Upper lobe of left lung (tissue), 6 donors: Measurements from ENCODE around the gene SUSD5. TPM values are rescaled to one million over a fixed set of nuclear protein-coding genes. Genes with fewer than 3 reads are reported as not detected.

Experiments
- ATAC-seq, 2 donors: fragments of 200-7000 bp; cut with Tn5 transposase; one replicate each; pipeline ENCODE4 v1.9.1; 2022; ENCODE audit warnings: mild to moderate bottlenecking in 2 of 2, moderate library complexity in 2 of 2; ENCODE audit not compliant: low FRiP score in 2 of 2
- DNase-seq, 2 donors: peaks; one replicate each; pipeline ENCODE4 v3.0.0-alpha.2; 2019 to 2020
- H3K27ac ChIP-seq, 4 donors: fragments of 200-600 bp; sonication (generic); one replicate each; pipeline ENCODE4 v1.5.1; 2016 to 2019
- H3K27me3 ChIP-seq, 4 donors: fragments of 200-600 bp; sonication (generic); one replicate each; pipeline ENCODE4 v1.5.1; 2017 to 2019
- H3K36me3 ChIP-seq, 4 donors: fragments of 200-600 bp; sonication (generic); one replicate each; pipeline ENCODE4 v1.5.1; 2016 to 2019
- H3K4me1 ChIP-seq, 4 donors: fragments of 200-600 bp; sonication (generic); one replicate each; pipeline ENCODE4 v1.5.1; 2018 to 2019
- H3K4me3 ChIP-seq, 4 donors: fragments of 200-600 bp; sonication (generic); one replicate each; pipeline ENCODE4 v1.5.1; 2017 to 2019; ENCODE audit warnings: mild to moderate bottlenecking in 2 of 4, moderate library complexity in 1 of 4
- H3K9me3 ChIP-seq, 4 donors: fragments of 200-600 bp; sonication (generic); one replicate each; pipeline ENCODE4 v1.5.1; 2018 to 2019
- CTCF ChIP-seq, 6 experiments: fragments of 450-650 bp in 4 of 6; fragments of 200-600 bp in 2 of 6; sonication (generic) in 2 of 6; IDR thresholded peaks; one replicate each; pipeline ENCODE4 v1.5.1; 2016 to 2019; ENCODE audit warnings: antibody characterized with exemption in 6 of 6
- EP300 ChIP-seq, 4 donors: sonication (generic); formaldehyde crosslinking; IDR thresholded peaks; one replicate each; pipeline ENCODE4 v1.5.1; 2017; ENCODE audit warnings: antibody characterized with exemption in 4 of 4, control low read depth in 2 of 4
- POLR2A ChIP-seq, 4 donors: fragments of 450-650 bp; IDR thresholded peaks; one replicate each; pipeline ENCODE4 v1.5.1; 2016 to 2017; ENCODE audit warnings: antibody characterized with exemption in 4 of 4, mild to moderate bottlenecking in 2 of 4
- POLR2AphosphoS5 ChIP-seq, 2 donors: sonication (generic); formaldehyde crosslinking; IDR thresholded peaks; one replicate each; pipeline ENCODE4 v1.5.1; 2017; ENCODE audit warnings: antibody characterized with exemption in 2 of 2
- WGBS, 2 donors: methylation state at CpG; one replicate each; pipeline ENCODE4 v1.1.5; 2017 to 2018; 5-methylcytosine and 5-hydroxymethylcytosine counted together
- total RNA-seq, 6 donors: library from RNA; depleted of rRNA in 4 of 6; stranded (reverse); fragments of >200 nt in 4 of 6; gene quantifications; one replicate each; pipeline versions ENCODE4 v1.1.0 to v1.2.1, GENCODE V29; 2016 to 2021
- donor health status: DM: no; HTN: no; CAD: no; lungs with moderate emphysema.
- donor health status: DM: no; HTN: yes; CAD: no; lungs with severe emphysema.

Gene SUSD5
- total RNA-seq, 6 donors from 2014 or later = 0.20 to 1.1 (median 0.96) TPM; not detected in 2

GRCh38 chr3:33145901-33146580 lies 72.6 kb downstream of the SUSD5 start:
- H3K4me3 ChIP-seq = no peak overlapping the region
- peak in 1 of 2 donors; percentile 45 for DNase-seq
- H3K4me1 ChIP-seq = no peaks in the 10 kb centered on the region
- WGBS, 2 donors = 84 to 94% methylated on average over 9 of the region's 9 CpGs
- TF ChIP-seq POLR2A (IDR thresholded peaks at IDR 0.05) = no peak
- no peak for TF ChIP-seq CTCF (IDR thresholded peaks at IDR 0.05)
- no peak for TF ChIP-seq POLR2AphosphoS5 (IDR thresholded peaks at IDR 0.05)
- no peak for TF ChIP-seq EP300 (IDR thresholded peaks at IDR 0.05)
- H3K27me3 ChIP-seq = no peaks in the 10 kb centered on the region
- H3K27ac ChIP-seq = no peak overlapping the region
- H3K9me3 ChIP-seq = no peaks in the 10 kb centered on the region
- H3K36me3 ChIP-seq = peaks cover 7 to 29% (median 15%) of the 10 kb centered on the region in 4 donors
- ATAC-seq = no peak

- WGBS, 2 donors = 87 to 89% methylated on average over 16 of the region's 16 CpGs
- TF ChIP-seq CTCF (IDR thresholded peaks at IDR 0.05) = no peak
- TF ChIP-seq EP300 (IDR thresholded peaks at IDR 0.05) = no peak
- TF ChIP-seq POLR2AphosphoS5 (IDR thresholded peaks at IDR 0.05) = no peak
- no peak for TF ChIP-seq POLR2A (IDR thresholded peaks at IDR 0.05)
- Histone ChIP-seq H3K27me3 (no peaks in the 10 kb centered on the region), H3K4me1 (no peaks in the 10 kb centered on the region), H3K36me3 (peaks cover 7 to 34% (median 15%) of the 10 kb centered on the region in 4 donors), H3K27ac (no peak overlapping the region), H3K4me3 (no peak overlapping the region), H3K9me3 (no peaks in the 10 kb centered on the region)
- DNase-seq = no peak
- peak in 1 of 2 donors; percentile 9 for ATAC-seq
Observed at GRCh38 chr3:33145221-33145900, 73.2 kb downstream of the SUSD5 start.

GRCh38 chr3:33144433-33144832 lies 74.2 kb downstream of the SUSD5 start:
- DNase-seq (no peak), ATAC-seq (no peak)
- H3K27me3 ChIP-seq = no peaks in the 10 kb centered on the region
- peaks cover 7 to 34% (median 15%) of the 10 kb centered on the region in 4 donors for H3K36me3 ChIP-seq
- no peak for TF ChIP-seq POLR2A (IDR thresholded peaks at IDR 0.05)
- TF ChIP-seq EP300 (IDR thresholded peaks at IDR 0.05) = no peak
- TF ChIP-seq CTCF (IDR thresholded peaks at IDR 0.05) = peak in 2 of 6 experiments; percentile 16 to 21
- 57 to 100% methylated on average over 1 of the region's 1 CpG for WGBS, 2 donors
- H3K4me3 ChIP-seq = no peak overlapping the region
- H3K9me3 ChIP-seq = no peaks in the 10 kb centered on the region
- H3K4me1 ChIP-seq = no peaks in the 10 kb centered on the region
- no peak overlapping the region for H3K27ac ChIP-seq

- peaks cover 7 to 52% (median 19%) of the 10 kb centered on the region in 4 donors for H3K36me3 ChIP-seq
- no peak for ATAC-seq
Observed at GRCh38 chr3:33141006-33141405, 77.6 kb downstream of the SUSD5 start.

More at GRCh38 chr3:33141006-33141405, 77.6 kb downstream of the SUSD5 start:
- no peak for DNase-seq
- TF ChIP-seq POLR2A (IDR thresholded peaks at IDR 0.05) (no peak), CTCF (IDR thresholded peaks at IDR 0.05) (no peak), EP300 (IDR thresholded peaks at IDR 0.05) (no peak), POLR2AphosphoS5 (IDR thresholded peaks at IDR 0.05) (no peak)
- 84 to 89% methylated on average over 3 of the region's 3 CpGs for WGBS, 2 donors
- Histone ChIP-seq H3K4me3 (no peak overlapping the region), H3K27me3 (no peaks in the 10 kb centered on the region), H3K9me3 (no peaks in the 10 kb centered on the region), H3K4me1 (no peaks in the 10 kb centered on the region), H3K27ac (no peak overlapping the region)
